GM08714 (cell line): ENCODE data around the gene HOMER1.

Source experiments
- H3K4me3 ChIP-seq: fragments of 200-500 bp; sonication (Bioruptor generic); 2 replicates; pipeline ENCODE4 v1.5.1; 2014; ENCODE audit warnings: mild to moderate bottlenecking, low read length, inconsistent platforms
- ZNF274 ChIP-seq: IDR thresholded peaks from 2 replicates; pipeline ENCODE4 v1.6.1; 2012; ENCODE audit warnings: mild to moderate bottlenecking, low read depth, low read length

HOMER1 gene, protein sequence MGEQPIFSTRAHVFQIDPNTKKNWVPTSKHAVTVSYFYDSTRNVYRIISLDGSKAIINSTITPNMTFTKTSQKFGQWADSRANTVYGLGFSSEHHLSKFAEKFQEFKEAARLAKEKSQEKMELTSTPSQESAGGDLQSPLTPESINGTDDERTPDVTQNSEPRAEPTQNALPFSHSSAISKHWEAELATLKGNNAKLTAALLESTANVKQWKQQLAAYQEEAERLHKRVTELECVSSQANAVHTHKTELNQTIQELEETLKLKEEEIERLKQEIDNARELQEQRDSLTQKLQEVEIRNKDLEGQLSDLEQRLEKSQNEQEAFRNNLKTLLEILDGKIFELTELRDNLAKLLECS

DNA sequence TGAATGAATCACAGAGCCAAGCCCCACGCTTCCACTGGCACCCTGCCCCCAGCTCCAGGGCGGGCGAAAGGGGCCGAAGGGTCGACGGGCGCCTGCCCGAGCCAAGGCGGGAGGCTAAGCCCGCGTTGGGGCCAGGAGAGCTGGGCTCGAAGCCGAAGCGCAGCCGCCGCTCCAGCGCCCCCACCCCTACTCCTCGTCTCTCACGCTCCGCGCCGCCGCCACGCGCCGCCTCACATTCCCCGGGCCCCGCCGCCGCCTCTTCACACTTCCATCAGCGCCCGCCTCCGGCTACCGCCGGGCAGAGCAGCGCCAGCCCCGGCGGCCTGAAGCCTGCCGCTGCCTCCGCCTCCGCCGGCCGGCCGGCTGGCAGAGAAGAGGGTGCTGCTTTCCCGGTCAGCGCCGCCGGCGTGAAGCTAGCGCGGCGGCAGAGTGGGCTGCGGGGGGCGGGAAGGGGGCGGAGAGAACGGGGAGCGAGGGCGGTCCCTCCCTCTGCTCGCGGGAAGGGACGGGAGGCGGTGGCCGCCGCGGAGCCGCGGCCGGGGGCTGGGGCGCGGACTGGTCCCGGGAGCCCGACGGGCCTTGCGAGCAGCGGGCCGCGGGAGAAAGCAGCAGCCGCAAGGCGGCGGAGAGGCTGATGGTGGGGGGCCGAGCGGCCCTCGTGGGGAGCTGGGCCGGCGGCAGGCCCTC, at the start of gene HOMER1:
HOMER1 (minus strand) TSS at position 431 of the 687 bp plus-strand sequence. CDS start 1,360 bp downstream, outside the sequence.
- H3K4me3 ChIP-seq = peak within 1 kb of the TSS; percentile 76
- no peak for TF ChIP-seq ZNF274

GRCh38 chr5:79563247-79563590, 49.3 kb upstream of the HOMER1 start:
- no peak for TF ChIP-seq ZNF274
- no peak overlapping the region for H3K4me3 ChIP-seq

- no peak overlapping the region for H3K4me3 ChIP-seq
- no peak for TF ChIP-seq ZNF274
These were observed 48.7 kb upstream of the HOMER1 start for GRCh38 chr5:79562351-79563246.

- TF ChIP-seq ZNF274 = no peak
- no peak overlapping the region for H3K4me3 ChIP-seq
These were observed 47.6 kb upstream of the HOMER1 start for GRCh38 chr5:79561525-79561893.

GRCh38 chr5:79560771-79561524, 47.0 kb upstream of the HOMER1 start:
- no peak for TF ChIP-seq ZNF274
- H3K4me3 ChIP-seq = no peak overlapping the region

DNA sequence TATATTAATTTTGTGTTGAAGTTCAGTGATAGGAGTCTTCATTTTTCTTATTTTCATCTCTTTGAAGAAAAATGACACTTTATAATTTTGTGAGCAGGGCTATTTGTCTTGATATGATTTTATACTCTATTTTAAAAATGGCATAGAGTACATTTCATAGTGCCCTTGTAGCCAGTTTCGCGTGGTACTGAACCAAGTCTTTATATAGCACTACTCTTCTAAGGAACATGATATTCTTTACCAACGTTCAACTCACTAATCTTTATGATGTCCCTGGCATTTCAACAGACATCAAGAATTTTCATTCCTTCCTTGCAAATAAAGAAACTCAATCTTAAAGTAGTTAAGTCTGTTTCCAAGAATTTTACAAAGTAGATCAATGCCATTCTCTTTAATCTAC, 41.5 kb upstream of the HOMER1 start:
- H3K4me3 ChIP-seq = no peak overlapping the region
- no peak for TF ChIP-seq ZNF274

- no peak overlapping the region for H3K4me3 ChIP-seq
- TF ChIP-seq ZNF274 = no peak
These were observed 39.0 kb upstream of the HOMER1 start for GRCh38 chr5:79552984-79553383.

GRCh38 chr5:79547982-79548381, 34.0 kb upstream of the HOMER1 start:
- H3K4me3 ChIP-seq = no peak overlapping the region
- TF ChIP-seq ZNF274 = no peak

DNA sequence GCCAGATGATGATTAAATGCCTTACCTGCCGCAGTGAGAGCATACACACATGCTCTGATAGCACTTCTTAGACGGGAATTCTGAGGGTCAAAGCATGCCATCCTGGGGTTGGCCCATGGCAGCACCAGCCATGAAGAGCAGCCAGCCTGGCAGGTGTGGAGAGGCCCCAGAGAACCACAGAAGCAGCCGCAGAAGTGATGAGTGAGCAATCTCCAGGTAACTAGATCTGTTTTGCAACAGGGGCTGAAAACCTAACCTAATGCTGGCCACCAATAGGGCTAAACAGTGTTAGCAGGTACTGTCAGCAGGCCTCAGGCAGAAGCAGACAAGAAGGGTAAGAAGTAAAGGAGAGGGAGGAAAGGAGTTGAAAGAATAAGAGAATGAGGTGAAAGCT, 33.5 kb upstream of the HOMER1 start:
- no peak overlapping the region for H3K4me3 ChIP-seq
- TF ChIP-seq ZNF274 = no peak

DNA sequence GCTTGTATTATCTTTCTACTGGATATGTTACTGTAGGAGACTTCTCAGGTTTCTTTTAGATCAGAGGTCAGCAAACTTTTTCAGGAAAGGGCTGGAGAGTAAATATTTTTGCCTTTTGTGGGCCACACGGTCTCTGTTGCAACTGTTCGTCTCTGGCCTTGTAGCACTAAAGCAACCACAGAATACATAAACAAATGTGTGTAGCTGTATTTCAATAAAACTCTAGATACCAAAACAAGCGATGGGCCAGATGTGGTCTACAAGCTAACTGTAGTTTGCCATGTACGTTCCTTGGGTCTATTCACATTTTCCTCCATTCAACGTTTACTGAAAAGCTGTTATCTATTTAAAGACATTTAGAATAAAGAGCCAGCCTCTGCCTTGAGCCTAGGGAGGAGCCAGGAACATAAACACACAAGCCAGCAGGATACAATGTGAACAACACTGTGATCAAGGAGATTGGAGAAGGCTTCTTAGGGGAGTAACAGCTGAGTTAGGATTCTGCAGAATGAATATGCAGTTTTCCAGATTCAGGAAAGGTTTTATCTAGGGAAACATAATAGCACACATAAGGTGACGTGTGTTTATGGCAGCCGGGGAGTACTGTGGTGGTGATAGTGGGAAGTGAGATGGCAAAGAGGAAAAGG, 33.0 kb upstream of the HOMER1 start:
- H3K4me3 ChIP-seq = no peak overlapping the region
- no peak for TF ChIP-seq ZNF274

DNA sequence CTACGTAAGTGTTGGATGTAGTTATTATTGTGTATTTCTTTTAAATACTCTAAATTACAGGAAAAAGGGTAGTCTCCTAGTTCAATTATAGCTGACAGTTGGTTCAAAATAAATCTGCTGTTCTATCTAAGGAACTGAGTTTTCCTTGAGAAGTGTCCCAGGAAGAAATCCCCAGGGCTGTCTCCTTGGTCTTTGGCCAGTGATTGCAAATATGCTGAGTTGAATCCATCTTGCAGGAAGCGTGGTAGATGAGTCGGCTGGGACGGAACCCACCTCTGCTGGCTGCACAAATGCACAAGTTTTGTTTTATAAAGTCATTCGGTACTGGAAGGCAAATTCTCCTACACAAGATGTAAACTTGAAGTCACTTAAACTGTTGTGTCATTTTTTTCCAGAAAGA, 30.2 kb upstream of the HOMER1 start:
- no peak for TF ChIP-seq ZNF274

DNA sequence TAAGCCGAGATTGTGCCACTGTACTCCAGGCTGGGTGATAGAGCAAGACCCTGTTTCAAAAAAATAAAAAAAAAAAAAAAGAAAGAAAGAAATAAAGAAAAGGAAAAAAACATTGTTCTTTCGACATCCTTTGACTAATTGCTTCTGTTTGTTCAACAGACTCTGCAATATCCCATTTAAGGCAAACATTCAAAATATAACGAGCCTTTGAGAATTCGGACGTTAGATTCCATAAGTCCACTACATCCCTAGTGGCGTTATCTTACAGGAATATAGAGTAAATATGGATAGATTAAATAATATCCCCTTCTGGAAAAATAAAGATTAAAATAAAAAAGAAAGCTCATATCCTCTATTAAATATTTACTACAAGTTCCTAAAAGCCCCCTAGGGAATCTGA, 27.0 kb upstream of the HOMER1 start:
- no peak overlapping the region for H3K4me3 ChIP-seq
- TF ChIP-seq ZNF274 = no peak

More for the DNA sequence above, 30.2 kb upstream of the HOMER1 start:
- H3K4me3 ChIP-seq = no peak overlapping the region

DNA sequence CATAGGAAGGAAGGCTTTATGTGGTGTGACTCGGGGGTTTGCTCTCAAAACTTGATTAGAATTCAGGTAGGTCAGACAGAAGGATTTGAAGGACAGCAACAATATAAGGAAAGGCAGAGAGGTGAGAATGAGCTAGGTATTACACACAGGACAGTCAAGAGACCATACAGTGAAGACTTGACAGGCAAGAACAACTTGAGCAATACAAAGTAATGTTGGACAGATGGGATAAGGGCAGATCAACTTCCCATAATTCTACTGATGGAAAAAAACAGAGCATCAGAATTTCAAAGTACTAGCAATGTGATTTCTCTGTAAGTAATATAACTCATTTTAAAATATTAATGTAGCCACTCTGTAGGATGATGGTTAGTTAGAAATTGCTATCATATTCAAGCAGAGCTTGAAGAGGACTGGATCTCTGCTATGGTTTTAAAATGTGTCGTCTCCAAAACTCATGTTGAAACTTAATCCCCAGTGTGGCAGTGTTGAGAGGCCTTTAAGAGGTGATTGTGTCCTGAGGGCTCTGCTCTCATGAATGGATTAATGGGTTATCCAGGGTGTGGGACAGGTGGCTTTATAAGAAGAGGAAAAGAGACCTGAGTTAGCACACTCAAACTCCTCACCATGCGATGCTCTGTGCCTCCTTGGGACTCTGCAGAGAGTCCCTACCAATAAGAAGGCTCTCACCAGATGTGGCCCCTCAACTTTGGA, 22.4 kb upstream of the HOMER1 start:
- no peak for TF ChIP-seq ZNF274
- H3K4me3 ChIP-seq = no peak overlapping the region
